ENCODE data around the gene CFAP97D2.
"Not testable (repeated sequence)": the region's sequence is repeated elsewhere in the genome, so short reads cannot be mapped to it uniquely, and the experiment has no call there.

Gene CFAP97D2

DNA sequence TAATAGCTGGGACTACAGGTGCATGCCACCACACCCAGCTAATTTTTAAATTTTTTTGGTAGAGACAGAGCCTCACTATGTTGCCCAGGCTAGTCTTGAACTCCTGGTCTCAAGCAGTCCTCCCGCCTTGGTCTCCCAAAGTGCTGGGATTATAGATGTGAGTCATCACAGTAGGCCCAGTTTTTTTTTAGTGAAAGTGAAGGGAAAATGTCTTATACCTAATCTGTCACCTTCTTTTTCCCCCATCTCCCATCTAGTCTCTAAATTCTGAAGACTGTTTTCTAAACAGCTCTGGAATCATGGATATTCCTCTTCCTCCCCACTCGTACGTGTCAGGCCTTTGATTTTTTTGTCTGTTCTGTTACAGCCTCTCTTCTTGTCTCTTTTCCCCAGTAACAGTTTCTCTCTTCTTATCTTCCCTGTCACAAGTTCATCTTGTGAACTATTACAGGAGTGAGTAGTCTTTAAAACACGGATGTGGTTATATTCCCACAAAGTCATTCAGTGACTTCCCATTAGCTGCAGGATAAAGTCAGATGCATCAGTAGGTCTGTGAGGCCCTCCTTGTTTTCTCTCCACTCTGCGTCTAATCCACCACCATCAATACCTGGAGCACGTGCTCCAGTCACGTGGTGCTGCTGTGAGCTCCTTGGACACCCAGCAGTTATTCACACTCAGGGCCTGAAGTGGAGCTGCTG is 58.5 kb downstream of the CFAP97D2 start:
- FAIRE-seq: no peak

DNA sequence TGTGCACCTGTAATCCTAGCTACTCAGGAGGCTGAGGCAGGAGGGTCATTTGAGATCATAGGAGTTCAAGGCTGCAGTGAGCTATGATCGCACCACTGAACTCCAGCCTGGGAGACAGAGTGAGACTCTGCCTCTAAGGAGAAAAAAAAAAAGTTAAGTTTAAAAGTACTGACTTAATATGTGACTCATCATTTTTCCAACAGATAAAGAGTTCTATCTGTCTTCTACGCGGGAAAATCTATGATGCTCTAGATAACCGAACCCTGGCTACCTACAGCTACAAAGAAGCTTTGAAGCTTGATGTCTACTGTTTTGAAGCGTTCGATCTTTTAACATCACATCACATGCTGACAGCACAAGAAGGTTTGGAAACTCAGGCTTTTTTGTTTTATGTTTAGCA is 62.9 kb downstream of the CFAP97D2 start:
- FAIRE-seq: no peak

DNA sequence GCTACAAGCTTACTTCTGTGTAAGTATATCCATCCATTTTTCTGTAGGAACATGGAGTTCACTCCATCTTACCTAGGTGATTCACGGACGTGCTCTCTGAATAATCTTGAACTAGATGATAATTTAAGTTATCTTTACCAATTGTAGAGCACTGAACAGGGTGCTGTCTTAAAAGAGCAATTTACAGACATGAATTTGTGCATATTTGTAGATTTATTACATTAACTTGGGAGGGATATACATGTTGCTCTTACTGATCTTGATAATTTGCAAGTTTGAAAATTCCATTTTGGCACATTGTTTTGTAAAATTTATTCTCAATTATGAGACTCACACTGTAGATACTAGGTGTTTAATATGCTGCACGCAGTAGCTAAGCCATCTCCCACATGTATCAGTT is 64.9 kb downstream of the CFAP97D2 start:
- no peak for FAIRE-seq

DNA sequence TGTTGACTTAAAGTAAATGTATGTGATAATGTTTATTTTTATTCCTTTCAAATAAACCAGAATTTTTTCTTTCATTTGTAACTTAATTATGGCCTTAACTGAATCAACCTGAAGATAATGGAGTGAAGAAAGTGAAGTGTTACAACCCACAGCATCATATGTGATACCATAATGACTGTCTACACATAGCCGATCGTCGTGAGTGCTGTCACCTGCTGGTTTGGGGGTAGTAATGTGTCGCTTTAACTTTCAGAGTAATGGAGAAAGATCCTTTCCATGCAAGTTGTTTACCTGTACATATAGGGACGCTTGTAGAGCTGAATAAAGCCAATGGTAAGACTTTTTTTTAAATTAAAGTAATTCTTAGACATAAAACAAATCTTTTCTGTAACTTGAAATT is 65.6 kb downstream of the CFAP97D2 start:
- FAIRE-seq: no peak

DNA sequence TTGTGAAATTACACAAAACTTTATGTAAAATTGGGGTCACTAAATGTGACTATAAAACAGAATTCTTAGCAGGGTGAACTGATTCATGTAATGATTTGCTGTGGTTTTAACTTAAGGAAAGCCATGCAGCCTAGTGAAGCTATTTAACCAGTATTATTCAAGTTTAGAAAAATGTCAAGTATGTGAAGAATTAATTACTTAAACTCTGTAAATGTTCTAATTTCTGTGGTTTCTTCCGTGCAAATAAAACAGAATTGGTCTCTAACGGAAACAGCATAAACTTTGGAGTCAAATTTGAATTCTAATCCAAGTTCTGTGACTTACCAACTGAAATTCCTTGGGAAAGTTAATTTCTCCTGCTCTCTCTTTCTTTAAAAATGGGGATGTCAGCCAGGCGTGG is 69.0 kb downstream of the CFAP97D2 start:
- no peak for FAIRE-seq

DNA sequence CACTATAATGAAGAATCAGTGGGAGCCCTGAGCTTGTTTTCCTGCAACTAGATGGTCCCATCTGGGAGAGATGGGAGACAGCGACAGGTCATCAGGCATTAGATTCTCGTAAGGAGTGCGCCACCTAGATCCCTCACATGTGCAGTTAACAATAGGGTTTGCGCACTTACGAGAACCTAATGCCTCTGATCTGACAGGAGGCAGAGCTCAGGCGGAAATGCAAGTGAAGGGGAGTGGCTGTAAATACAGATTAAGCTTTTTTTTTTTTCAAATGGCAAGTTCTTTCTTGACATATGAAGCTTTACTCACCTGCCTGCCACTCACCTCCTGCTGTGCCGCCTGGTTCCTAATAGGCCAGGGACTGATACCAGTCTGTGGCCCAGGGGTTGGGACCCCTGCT is 70.0 kb downstream of the CFAP97D2 start:
- no peak for FAIRE-seq

DNA sequence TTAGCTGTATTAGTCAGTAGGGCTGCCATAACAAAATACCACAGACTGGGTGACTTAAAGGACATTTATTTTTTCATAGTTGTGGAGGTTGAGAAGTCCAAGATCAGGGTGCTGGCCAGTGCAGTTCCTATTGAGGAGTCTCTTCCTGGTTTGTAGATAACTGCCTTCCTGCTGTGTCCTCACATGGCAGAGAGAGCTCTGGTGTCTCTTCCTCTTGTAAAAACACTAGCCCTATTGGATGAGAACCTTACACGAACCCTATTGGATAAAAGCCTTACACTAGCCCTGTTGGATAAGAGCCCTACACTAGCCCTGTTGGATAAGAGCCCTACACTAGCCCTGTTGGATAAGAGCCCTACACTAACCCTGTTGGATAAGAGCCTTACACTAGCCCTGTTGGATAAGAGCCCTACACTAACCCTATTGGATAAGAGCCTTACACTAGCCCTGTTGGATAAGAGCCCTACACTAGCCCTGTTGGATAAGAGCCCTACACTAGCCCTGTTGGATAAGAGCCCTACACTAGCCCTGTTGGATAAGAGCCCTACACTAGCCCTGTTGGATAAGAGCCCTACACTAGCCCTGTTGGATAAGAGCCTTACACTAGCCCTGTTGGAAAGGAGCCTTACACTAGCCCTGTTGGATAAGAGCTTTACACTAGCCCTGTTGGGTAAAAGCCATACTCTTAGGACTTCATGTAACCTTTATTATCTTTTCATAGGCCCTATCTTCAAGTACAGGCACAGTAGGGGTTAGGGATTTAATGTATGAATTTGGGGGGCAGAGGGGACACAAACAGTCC is 72.8 kb downstream of the CFAP97D2 start:
- not testable (repeated sequence) for FAIRE-seq

DNA sequence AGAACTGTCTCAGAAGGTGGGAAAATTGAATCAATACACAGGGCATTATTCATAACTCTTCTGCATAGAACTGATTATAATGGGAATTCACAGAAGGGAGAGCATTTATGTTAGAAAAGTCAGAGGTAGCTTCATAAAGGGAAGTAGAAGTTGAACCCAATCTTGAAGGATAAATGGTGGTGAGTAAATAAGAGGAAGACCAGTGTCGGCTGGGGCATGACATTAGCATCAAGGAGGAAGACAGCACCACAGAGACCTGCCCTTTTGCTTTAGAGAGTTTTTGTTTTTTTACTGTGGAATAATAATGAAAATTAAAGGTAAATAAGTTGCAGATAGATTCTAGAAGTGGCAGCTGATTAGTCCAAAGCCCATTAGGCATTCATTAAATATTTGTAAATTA is 77.5 kb downstream of the CFAP97D2 start:
- FAIRE-seq: no peak

DNA sequence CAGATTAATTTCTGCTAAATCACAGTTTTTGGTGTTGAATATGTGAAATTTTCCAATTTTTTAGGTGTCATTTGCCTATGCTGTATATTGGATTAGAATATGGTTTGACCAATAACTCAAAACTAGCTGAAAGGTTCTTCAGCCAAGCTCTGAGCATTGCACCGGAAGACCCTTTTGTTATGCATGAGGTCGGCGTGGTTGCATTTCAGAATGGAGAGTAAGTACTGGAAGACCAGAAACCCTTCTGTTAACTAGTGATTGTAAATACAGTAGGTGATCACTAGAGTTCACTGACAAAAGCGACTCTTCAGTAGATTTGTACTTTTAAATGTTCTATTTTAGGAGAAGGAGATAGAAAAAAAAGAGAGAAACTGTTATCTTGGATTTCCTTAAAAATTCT is 78.0 kb downstream of the CFAP97D2 start:
- FAIRE-seq: no peak

DNA sequence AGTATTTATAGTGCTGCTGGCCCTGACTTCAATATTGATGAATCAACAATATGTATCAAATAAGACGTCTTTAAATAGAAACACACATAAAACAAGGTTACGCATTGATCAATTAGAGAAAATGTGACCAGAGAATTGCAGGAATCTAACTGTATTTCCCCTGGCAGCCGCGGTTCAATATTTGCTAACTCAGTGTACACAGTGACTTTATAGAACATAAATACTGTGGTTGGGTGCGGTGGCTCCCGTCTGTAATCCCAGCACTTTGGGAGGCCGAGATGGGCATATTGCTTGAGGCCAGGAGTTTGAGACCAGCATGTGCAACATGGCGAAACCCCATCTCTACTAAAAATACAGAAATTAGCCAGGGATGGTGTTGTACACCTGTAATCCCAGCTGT is 79.5 kb downstream of the CFAP97D2 start:
- FAIRE-seq: no peak

DNA sequence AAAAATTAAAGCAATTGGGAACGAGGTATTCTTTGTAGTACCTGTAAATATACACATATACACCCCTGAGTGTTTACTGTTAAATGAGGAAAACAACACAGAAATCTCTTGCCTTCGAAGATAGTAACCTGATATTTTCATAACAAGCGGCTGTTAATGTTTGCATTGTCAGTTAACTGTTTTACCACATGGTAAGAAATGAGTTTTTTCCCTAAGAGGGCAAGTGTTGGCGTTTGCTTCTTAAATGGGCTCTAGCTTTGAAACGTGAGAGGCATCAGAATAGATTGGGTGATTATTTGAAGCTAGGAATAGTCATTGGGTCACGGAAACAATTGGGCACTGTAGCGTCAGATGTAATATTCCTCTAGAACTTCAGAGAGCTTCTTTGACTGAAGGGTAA is 80.3 kb downstream of the CFAP97D2 start:
- FAIRE-seq: no peak

DNA sequence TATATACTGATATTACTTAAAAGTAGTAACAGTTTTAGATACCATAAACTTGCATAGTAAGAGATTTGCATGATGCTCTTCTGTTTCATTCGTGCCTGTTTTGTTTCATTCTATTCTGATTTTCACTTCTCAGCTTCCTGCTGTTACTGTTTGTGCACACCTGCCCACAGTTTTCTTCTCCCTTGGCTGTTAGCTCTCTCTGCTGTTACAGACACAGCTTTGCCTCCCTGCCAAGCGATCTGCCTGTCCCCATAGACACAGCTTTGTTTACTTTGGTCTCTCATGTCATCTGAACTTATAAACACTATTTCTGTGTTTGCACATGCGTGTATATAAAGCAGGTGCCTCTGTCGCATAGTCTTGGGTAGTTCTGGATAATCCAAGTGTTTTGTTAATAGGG is 80.9 kb downstream of the CFAP97D2 start:
- no peak for FAIRE-seq

DNA sequence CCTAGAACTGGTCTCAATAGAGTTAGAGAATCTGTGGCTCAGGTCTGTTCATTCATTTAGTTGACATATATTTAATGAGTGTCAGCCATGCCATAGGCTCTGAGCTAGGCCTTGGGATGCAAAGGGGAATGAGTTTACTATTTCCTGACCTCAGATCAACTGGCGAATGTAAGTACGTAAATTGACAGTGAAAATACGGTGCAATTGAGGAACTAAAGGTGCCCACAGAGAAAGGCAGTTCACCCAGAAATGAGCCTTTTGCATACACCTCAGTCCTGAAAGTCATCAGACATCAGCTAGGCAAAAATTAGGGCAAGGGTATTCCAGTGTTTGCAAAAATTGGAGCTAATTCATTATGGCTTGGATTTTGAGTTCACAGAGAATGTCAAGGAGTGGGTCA is 81.8 kb downstream of the CFAP97D2 start:
- no peak for FAIRE-seq

DNA sequence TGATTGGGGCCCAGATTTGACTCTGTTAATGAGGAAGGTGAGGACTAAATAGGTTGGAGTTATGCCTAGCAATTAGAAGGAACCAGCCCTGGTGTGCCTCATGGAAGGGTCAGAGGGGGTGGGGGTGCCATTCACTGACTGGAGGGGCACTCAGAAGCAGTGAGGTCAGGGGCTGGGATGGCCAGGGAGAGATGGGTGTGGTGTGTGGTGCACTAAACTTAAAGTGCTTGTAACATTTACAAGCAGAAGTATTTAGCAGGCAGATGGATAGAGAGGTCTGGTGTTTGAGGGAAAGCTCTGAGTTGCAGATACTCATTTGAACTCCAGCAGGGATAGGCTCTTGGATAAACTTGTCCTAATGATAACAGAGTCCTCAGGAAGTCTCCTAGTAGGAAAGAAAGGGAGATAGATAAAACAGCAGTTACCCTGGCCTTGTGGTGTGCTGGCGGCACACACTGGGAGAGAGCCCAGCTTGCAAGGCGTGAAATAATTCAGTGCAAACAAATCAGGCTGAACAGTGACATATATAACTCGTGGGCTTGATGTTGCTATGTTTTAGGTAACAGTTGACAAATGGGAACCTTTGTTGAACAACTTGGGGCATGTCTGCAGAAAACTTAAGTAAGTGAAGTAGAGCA is 82.4 kb downstream of the CFAP97D2 start:
- FAIRE-seq: no peak

DNA sequence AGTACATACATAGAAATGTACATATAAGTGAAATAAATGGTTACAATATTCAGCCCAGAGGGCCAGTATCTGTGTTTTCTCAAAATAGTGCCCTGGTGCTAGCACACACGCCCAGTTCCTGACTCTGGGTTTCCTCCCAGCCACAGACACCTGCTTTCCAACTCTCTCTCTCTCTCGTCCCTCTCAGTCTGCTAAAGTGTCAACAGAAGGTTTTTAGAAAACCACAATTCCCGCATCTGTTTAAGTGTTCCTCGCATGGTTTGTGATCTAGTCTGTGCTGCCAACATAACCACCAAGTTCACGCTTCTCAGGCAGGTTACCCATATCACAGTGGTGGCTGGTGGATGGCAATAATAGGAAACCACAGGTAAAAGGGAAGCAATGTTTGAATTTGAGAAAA is 84.5 kb downstream of the CFAP97D2 start:
- FAIRE-seq: no peak

DNA sequence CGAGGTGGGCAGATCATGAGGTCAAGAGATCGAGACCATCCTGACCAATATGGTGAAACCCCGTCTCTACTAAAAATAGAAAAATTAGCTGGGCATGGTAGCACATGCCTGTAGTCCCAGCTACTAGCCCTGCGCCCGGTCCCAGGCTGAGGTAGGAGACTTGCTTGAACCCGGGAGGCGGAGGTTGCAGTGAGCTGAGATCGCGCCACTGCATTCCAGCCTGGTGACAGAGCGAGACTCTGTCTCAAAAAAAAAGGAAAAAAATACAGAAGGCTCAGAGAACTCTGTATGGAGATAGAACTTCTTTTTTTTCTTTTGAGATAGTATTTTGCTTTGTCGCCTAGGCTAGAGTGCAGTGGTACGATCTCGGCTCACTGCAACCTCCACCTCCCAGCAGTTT is 85.3 kb downstream of the CFAP97D2 start:
- not testable (repeated sequence) for FAIRE-seq

DNA sequence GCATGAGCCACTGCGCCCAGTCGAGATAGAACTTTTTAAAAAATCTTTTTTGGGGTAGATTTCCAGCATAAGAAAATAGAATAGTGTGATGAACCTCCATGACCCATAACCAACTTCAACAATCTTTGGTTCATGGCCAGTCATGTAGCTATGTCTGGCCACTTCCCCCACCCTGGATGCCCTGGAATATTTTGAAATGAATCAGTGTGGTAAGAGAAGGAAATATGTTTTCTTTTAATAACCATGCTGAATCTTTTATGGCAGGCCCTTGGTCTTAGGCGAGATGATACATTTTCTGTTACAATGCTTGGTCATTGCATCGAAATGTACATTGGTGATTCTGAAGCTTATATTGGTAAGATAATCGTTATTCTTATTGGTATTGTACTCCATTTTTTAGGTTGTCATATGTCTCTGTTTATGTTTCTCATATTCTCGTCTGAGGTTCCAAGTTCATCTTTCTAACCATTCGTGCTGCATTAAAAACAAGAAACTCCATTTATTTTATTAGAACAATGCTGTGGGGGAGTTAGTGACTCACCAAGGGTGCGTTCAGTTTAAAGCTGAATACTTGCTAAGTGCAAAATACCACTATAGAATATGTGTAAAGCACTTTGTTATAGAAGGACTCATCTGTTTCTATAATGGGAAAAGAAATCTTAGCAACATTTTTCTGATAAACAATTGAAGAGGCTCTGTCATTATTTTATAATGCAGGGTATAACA is 86.0 kb downstream of the CFAP97D2 start:
- FAIRE-seq: no peak

DNA sequence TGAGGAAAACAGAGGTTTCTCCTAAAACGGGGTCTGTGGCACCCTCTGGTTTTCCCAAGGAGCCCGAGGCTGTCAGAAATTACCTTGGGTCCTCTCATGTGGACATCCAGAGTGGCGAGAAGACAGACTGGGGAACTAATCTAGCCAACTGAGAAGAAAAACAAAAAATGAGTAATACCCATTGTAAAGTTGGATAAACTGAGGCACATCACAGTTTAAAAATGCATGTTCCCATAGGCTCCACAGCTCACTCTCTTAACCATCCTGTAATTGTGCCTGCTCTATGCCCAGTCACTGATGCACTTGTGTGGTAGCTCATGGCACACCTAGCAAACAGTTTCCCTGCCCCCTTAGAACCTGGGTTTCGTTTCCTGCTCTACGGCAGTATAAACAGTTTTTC is 87.2 kb downstream of the CFAP97D2 start:
- FAIRE-seq: no peak

DNA sequence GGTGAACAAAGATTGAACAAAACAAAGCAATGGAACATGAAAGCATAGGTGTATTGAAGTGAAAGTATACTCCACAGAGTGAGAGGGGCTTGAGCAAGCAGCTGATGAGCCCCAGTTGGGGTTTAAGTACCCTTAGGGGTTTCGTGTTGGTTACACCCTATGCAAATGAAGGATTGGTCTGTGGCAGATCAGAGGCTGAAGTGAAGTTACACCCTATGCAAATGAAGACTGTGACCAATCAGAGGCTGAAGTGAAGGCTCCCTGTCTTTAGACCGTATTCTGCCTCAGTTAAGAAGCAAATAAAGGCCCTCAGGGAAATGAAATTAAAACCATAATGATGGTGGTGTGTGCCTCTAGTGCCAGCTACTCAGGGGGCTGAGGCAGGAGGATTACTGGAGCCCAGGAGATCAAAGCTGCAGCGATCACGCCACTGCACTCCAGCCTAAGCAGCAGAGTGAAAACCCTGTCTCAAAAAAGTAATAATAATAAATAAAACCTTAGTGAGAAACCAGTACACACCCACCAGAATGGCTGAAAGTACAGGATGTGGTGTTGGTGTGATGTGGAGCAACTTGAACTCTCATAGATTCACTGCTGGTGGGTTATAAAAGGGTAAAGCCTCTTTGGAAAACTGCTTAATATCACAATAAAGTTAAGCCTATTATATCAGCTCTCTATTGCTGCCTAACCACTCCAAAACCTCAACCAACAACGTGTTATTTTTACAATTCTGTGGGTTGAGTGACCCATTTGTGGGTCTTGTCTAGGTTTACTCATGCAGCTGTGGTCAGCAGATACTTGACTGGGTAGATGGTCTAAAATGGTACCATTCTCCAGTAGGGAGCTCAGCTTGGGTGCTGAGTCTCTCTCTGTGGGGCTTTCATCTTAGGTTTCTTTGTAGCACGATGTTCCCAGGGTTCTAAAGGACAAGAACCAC is 89.6 kb downstream of the CFAP97D2 start:
- no peak for FAIRE-seq

DNA sequence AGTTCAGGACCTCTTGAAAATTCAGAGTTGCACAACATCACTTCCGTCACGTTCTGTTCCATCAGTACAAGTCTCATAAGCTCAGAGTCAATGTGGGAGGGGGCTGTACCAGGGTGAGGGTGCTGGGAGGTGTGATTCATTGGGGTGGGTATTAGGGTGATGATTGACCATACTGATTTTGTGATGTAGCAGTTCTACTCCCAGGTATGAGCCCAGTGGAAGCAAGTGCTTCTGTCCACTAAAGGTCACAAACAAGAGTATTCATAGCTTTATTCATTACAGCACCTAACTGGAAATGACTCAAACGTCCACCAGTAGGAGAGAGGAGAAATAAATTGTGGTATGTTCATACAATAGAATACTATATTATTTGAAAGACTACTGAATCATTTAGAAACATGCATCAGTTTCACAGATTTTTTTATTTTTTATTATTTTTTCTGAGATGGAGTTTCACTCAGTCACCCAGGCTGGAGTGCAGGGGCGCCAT is 90.3 kb downstream of the CFAP97D2 start:
- no peak for FAIRE-seq

All from TTC549 (cell line).